ENCODE results near the gene ALG12. TPM values are rescaled to one million over a fixed set of nuclear protein-coding genes. Genes with fewer than 3 reads are reported as not detected.

ALG12 gene
- total and polyA plus RNA-seq, 2 of the 13 experiments (the other 11 are each of a cell fraction or from before 2014, with no cell fraction given): 7.8 to 15.8 TPM

DNA sequence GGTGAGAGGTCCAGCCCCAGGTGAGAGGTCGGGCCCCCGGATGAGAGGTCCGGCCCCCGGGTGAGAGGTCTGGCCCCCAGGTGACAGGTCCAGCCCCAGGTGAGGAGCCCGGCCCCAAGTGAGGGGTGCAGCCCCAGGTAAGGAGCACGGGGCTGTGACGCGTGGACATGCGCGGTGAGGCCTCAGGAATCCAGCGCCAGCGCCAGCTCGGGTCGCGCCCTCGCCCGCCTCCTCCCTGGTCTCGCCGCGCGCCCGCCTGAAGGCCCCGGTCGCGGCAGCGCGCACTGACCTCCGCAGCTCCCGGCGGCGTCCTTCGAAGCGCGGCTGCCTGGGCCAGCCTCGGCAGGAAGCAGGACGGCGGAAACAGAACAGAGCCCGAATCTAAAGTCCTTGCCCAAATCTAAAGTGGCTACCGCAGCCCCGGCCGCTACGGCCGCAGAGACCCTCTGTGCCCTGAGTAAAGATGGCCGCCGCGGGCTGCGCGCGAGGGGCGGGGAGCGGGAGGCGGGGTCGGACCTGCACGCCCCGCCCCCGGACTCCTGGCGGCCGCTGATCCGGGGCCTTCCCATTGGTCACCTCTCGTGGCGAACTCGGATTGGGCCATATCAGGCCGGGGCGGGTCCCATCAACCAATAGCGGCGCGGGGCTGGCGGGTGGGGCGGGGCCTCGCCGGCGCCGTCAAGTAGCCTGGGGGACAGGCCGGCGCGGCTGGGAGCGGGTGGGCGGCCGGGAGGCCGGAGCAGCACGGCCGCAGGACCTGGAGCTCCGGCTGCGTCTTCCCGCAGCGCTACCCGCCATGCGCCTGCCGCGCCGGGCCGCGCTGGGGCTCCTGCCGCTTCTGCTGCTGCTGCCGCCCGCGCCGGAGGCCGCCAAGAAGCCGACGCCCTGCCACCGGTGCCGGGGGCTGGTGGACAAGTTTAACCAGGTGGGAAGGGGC, at the start of gene ALG12, which contains the start of gene CRELD2 (continued):
- TF ChIP-seq ZNF343 (CRISPR knock-in tag; IDR thresholded peaks at IDR 0.05): peak; percentile 35; the same call in 1 of the 2 replicates
- TF ChIP-seq KDM1A (CRISPR knock-in tag; IDR thresholded peaks at IDR 0.05): no peak
- TF ChIP-seq, protein P1, sequence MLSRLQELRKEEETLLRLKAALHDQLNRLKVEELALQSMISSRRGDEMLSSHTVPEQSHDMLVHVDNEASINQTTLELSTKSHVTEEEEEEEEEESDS (CRISPR knock-in tag; IDR thresholded peaks at IDR 0.05; ENCODE audit: borderline replicate concordance): no peak
- peak; percentile 30; the same call in 1 of the 2 replicates for TF ChIP-seq KMT2A (CRISPR knock-in tag; IDR thresholded peaks at IDR 0.05)
- peak; percentile 82 for TF ChIP-seq PHF8 (CRISPR knock-in tag; IDR thresholded peaks at IDR 0.05)
- no peak for TF ChIP-seq FOSL1 (CRISPR knock-in tag; IDR thresholded peaks at IDR 0.05; ENCODE audit: borderline replicate concordance)
- TF ChIP-seq, protein P2, sequence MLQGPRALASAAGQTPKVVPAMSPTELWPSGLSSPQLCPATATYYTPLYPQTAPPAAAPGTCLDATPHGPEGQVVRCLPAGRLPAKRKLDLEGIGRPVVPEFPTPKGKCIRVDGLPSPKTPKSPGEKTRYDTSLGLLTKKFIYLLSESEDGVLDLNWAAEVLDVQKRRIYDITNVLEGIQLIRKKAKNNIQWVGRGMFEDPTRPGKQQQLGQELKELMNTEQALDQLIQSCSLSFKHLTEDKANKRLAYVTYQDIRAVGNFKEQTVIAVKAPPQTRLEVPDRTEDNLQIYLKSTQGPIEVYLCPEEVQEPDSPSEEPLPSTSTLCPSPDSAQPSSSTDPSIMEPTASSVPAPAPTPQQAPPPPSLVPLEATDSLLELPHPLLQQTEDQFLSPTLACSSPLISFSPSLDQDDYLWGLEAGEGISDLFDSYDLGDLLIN (CRISPR knock-in tag; IDR thresholded peaks at IDR 0.05; ENCODE audit: borderline replicate concordance): no peak
- no peak for TF ChIP-seq JDP2 (CRISPR knock-in tag; IDR thresholded peaks at IDR 0.05; ENCODE audit: borderline replicate concordance)
- TF ChIP-seq, protein P3, sequence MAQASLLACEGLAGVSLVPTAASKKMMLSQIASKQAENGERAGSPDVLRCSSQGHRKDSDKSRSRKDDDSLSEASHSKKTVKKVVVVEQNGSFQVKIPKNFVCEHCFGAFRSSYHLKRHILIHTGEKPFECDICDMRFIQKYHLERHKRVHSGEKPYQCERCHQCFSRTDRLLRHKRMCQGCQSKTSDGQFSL (CRISPR knock-in tag; IDR thresholded peaks at IDR 0.05): no peak
- TF ChIP-seq CBX1 (IDR thresholded peaks at IDR 0.05; ENCODE audit: low read depth): no peak
- TF ChIP-seq NONO (IDR thresholded peaks at IDR 0.05): no peak
- TF ChIP-seq NONO (CRISPR knock-in tag; conservative IDR thresholded peaks at IDR 0.05): peak; percentile 78
- TF ChIP-seq MATR3 (CRISPR knock-in tag; IDR thresholded peaks at IDR 0.05): no peak
- no peak for TF ChIP-seq ZNF674 (CRISPR knock-in tag; IDR thresholded peaks at IDR 0.05; ENCODE audit: low read depth)
- no peak for TF ChIP-seq NAIF1 (CRISPR knock-in tag; IDR thresholded peaks at IDR 0.05; ENCODE audit: borderline replicate concordance)
- TF ChIP-seq, protein P4, sequence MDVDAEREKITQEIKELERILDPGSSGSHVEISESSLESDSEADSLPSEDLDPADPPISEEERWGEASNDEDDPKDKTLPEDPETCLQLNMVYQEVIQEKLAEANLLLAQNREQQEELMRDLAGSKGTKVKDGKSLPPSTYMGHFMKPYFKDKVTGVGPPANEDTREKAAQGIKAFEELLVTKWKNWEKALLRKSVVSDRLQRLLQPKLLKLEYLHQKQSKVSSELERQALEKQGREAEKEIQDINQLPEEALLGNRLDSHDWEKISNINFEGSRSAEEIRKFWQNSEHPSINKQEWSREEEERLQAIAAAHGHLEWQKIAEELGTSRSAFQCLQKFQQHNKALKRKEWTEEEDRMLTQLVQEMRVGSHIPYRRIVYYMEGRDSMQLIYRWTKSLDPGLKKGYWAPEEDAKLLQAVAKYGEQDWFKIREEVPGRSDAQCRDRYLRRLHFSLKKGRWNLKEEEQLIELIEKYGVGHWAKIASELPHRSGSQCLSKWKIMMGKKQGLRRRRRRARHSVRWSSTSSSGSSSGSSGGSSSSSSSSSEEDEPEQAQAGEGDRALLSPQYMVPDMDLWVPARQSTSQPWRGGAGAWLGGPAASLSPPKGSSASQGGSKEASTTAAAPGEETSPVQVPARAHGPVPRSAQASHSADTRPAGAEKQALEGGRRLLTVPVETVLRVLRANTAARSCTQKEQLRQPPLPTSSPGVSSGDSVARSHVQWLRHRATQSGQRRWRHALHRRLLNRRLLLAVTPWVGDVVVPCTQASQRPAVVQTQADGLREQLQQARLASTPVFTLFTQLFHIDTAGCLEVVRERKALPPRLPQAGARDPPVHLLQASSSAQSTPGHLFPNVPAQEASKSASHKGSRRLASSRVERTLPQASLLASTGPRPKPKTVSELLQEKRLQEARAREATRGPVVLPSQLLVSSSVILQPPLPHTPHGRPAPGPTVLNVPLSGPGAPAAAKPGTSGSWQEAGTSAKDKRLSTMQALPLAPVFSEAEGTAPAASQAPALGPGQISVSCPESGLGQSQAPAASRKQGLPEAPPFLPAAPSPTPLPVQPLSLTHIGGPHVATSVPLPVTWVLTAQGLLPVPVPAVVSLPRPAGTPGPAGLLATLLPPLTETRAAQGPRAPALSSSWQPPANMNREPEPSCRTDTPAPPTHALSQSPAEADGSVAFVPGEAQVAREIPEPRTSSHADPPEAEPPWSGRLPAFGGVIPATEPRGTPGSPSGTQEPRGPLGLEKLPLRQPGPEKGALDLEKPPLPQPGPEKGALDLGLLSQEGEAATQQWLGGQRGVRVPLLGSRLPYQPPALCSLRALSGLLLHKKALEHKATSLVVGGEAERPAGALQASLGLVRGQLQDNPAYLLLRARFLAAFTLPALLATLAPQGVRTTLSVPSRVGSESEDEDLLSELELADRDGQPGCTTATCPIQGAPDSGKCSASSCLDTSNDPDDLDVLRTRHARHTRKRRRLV (CRISPR knock-in tag; IDR thresholded peaks at IDR 0.05): no peak
- no peak for TF ChIP-seq ZFP62 (CRISPR knock-in tag; IDR thresholded peaks at IDR 0.05)
- TF ChIP-seq ZNF136 (CRISPR knock-in tag; IDR thresholded peaks at IDR 0.05; ENCODE audit: low read depth): no peak
- TF ChIP-seq, protein P5, sequence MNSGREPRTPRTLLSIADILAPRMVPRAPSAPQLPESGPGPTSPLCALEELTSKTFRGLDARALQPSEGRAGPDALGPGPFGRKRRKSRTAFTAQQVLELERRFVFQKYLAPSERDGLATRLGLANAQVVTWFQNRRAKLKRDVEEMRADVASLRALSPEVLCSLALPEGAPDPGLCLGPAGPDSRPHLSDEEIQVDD (CRISPR knock-in tag; IDR thresholded peaks at IDR 0.05; ENCODE audit: borderline replicate concordance): no peak; the same call in 1 of the 2 replicates
- no peak for TF ChIP-seq PRPF4 (IDR thresholded peaks at IDR 0.05; ENCODE audit: low read depth, low read length, poor library complexity, severe bottlenecking)
- TF ChIP-seq ZNF3 (CRISPR knock-in tag; IDR thresholded peaks at IDR 0.05): no peak
- TF ChIP-seq ZNF234 (CRISPR knock-in tag; conservative IDR thresholded peaks at IDR 0.05): no peak
- no peak for TF ChIP-seq ONECUT2 (CRISPR knock-in tag; IDR thresholded peaks at IDR 0.05)
